Uterus (tissue), 2 donors: ENCODE measurements around the gene DBH.

Source experiments
- CTCF ChIP-seq, 4 experiments: fragments of 200-600 bp in 2 of 4; fragments of 450-650 bp in 2 of 4; sonication (generic) in 2 of 4; IDR thresholded peaks; one replicate each; pipeline ENCODE4 v1.5.1; 2016 to 2019; ENCODE audit warnings: antibody characterized with exemption in 4 of 4, mild to moderate bottlenecking in 2 of 4, moderate library complexity in 1 of 4
- POLR2A ChIP-seq, 2 donors: fragments of 450-650 bp; IDR thresholded peaks; one replicate each; pipeline ENCODE4 v1.6.1; 2016; ENCODE audit warnings: antibody characterized with exemption in 2 of 2, mild to moderate bottlenecking in 1 of 2, moderate library complexity in 1 of 2

DNA sequence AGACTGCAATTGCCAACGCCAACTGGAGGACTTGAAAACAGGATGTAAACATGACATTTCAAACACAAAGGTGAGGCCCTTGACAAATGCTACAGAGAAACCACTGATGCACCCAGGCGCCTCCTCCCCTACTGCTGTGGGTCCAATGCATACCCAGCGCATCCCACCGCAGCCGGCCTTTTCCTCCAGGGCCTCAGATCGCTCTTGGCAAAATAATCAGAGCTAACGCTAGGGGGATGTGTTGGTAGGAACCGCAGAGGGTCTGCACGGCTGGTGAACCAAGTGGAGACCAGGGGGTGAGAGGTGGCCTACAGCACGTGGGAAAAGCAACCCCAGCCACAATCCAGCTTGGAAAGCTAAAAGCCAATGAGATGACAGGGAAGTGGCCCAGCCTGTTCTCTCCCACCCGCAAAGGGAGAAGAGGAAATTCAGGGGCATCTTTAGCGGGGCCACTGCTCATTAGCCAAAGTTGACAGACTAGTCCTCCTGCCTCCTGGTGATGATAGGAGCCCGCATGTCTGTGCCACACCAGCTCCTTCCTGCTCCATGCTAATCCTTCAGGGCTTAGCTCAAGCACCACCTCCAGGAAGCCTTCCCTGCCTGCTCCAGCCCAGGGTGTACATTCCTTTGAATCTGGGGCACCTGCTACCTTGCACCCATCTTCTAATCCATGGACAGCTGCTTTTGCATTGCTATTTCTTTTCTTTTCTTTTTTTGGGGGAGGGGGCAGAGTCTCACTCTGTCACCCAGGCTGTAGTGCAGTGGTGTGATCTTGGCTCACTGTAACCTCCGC lies 32.8 kb upstream of the DBH start:
- no peak for TF ChIP-seq CTCF (IDR thresholded peaks at IDR 0.05)
- TF ChIP-seq POLR2A (IDR thresholded peaks at IDR 0.05): no peak
